Body of pancreas (tissue), 4 donors: ENCODE results near the gene MYH7. TPM values are rescaled to one million over a fixed set of nuclear protein-coding genes. Genes with fewer than 3 reads are reported as not detected.

Source experiments
- ATAC-seq: fragments of 150-250 bp; one replicate; pipeline ENCODE4 v1.9.1; 2016
- DNase-seq, 4 donors: peaks; one replicate each; pipeline ENCODE4 v3.0.0-alpha.2; 2019
- H3K27ac ChIP-seq, 4 donors: fragments of 200-600 bp; sonication (generic); 1 replicate in 3 of 4; 2 replicates in 1 of 4; pipeline versions ENCODE4 v1.5.1 to v1.6.1; 2016 to 2019; ENCODE audit warnings: mild to moderate bottlenecking in 1 of 4, mixed read lengths in 1 of 4, moderate library complexity in 1 of 4
- H3K27me3 ChIP-seq, 2 donors: fragments of 200-600 bp; sonication (generic); one replicate each; pipeline ENCODE4 v1.6.0; 2016; ENCODE audit warnings: mild to moderate bottlenecking in 1 of 2
- H3K36me3 ChIP-seq, 2 donors: fragments of 200-600 bp; sonication (generic); replicated peaks in 1 of 2; 2 replicates each; pipeline ENCODE4 v1.5.1; 2016; ENCODE audit warnings: low read depth in 2 of 2; ENCODE audit not compliant: insufficient read depth in 1 of 2
- H3K4me1 ChIP-seq: fragments of 200-600 bp; sonication (generic); one replicate; pipeline ENCODE4 v1.6.0; 2016
- H3K4me3 ChIP-seq, 2 donors: fragments of 200-600 bp; sonication (generic); 1 replicate in 1 of 2; 2 replicates in 1 of 2; pipeline ENCODE4 v1.5.1; 2016 to 2019
- H3K9me3 ChIP-seq, 3 donors: fragments of 200-600 bp; sonication (generic); 1 replicate in 2 of 3; 2 replicates in 1 of 3; pipeline ENCODE4 v1.5.1; 2016
- POLR2A ChIP-seq, 3 donors: fragments of 450-650 bp; IDR thresholded peaks; one replicate each; pipeline ENCODE4 v1.6.1; 2016; ENCODE audit warnings: antibody characterized with exemption in 3 of 3, mild to moderate bottlenecking in 2 of 3
- whole genome bisulfite sequencing, 2 donors: methylation state at CpG; one replicate each; pipeline ENCODE4 v1.1.5; 2017; 5-methylcytosine and 5-hydroxymethylcytosine counted together
- intact Hi-C: fragments of 100-400 bp; cut with DNase I; formaldehyde crosslinking; loops from one replicate; pipeline ENCODE4 v1.15.1; 2023
- total RNA-seq, 2 donors: library from RNA; depleted of rRNA; stranded (reverse); fragments of >200 nt; gene quantifications; one replicate each; pipeline ENCODE4 v1.1.0, GENCODE V29; 2016
- TF ChIP-seq, protein P1 (sequence below), 7 experiments: fragments of 450-650 bp in 4 of 7; fragments of 200-600 bp in 3 of 7; sonication (generic) in 3 of 7; IDR thresholded peaks; one replicate each; pipeline ENCODE4 v1.5.1; 2016 to 2019; ENCODE audit warnings: antibody characterized with exemption in 7 of 7

The MYH7 gene
- total RNA-seq, 2 donors from 2014 or later: 0.52 to 2.0 TPM

DNA sequence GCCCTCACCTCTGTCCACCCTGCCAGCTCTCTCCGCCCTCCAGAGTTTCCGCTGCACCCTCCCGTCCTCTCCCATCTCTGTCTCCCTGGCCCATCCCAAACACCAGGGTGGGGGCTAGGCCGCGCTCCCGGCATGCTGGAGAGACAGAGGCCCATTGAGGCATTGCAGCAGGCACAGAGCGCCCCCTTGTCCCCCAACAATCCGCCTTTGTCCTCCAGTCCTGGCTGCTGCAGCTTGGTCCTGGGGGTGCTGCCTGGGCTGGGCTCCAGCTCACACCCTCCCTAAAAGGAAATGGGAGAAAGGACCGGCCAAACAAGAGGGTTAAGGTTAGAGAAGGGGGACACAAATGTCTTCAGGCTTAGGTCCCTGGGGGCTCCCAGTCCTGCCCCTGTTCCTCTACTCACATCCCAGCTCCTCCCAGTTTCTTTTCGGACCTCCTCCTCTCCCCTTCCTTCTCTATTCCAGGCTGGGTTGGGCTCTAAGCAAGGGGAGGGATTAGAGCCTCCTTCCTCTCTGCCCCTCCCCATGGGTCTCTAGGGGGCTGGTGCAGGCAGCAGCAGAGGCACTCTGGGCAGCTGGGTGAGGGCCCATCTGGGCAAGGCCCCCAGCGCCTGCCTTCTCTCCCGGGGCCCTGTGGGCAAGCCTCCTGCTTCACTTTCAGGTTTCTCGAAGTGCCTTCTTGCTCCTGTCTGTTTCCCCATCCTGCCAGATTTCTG lies 58.8 kb downstream of the MYH7 start, which contains the start of gene CMTM5:
Gene CMTM5, plus strand, starts transcription at position 565 of the 716 bp plus-strand sequence. CDS start 206 bp downstream, outside the sequence.
- Histone ChIP-seq H3K36me3 (no peaks in the 10 kb centered on the region), H3K9me3 (no peaks in the 10 kb centered on the region), H3K27me3 (no peaks in the 10 kb centered on the region), H3K27ac (no peak within 1 kb of the TSS), H3K4me1 (peaks cover 6% of the 10 kb centered on the region), H3K4me3 (no peak within 1 kb of the TSS)
- TF ChIP-seq, protein P1, sequence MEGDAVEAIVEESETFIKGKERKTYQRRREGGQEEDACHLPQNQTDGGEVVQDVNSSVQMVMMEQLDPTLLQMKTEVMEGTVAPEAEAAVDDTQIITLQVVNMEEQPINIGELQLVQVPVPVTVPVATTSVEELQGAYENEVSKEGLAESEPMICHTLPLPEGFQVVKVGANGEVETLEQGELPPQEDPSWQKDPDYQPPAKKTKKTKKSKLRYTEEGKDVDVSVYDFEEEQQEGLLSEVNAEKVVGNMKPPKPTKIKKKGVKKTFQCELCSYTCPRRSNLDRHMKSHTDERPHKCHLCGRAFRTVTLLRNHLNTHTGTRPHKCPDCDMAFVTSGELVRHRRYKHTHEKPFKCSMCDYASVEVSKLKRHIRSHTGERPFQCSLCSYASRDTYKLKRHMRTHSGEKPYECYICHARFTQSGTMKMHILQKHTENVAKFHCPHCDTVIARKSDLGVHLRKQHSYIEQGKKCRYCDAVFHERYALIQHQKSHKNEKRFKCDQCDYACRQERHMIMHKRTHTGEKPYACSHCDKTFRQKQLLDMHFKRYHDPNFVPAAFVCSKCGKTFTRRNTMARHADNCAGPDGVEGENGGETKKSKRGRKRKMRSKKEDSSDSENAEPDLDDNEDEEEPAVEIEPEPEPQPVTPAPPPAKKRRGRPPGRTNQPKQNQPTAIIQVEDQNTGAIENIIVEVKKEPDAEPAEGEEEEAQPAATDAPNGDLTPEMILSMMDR (IDR thresholded peaks at IDR 0.05): no peak
- TF ChIP-seq POLR2A (IDR thresholded peaks at IDR 0.05): no peak
- ATAC-seq (no peak), DNase-seq (no peak)
- intact Hi-C loops: loop anchor here (10.0 kb wide), 1 partner anchor 112 kb away; no protein-coding TSS in a partner anchor
- 59 to 65% methylated on average over 13 of the region's 13 CpGs for WGBS, 2 donors

DNA sequence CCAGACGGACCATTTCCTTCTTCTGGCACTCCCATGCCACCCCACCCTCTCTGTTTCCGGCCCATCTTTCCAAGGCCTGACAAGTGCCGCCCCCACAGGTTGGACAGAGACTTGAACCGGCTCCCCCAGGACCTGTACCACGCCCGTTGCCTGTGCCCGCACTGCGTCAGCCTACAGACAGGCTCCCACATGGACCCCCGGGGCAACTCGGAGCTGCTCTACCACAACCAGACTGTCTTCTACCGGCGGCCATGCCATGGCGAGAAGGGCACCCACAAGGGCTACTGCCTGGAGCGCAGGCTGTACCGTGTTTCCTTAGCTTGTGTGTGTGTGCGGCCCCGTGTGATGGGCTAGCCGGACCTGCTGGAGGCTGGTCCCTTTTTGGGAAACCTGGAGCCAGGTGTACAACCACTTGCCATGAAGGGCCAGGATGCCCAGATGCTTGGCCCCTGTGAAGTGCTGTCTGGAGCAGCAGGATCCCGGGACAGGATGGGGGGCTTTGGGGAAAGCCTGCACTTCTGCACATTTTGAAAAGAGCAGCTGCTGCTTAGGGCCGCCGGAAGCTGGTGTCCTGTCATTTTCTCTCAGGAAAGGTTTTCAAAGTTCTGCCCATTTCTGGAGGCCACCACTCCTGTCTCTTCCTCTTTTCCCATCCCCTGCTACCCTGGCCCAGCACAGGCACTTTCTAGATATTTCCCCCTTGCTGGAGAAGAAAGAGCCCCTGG lies 59.8 kb downstream of the MYH7 start:
- TF ChIP-seq, protein P1 (IDR thresholded peaks at IDR 0.05): no peak
- TF ChIP-seq POLR2A (IDR thresholded peaks at IDR 0.05): no peak
- Histone ChIP-seq H3K27ac (no peak overlapping the region), H3K4me1 (peaks cover 6% of the 10 kb centered on the region), H3K27me3 (no peaks in the 10 kb centered on the region), H3K36me3 (no peaks in the 10 kb centered on the region), H3K9me3 (no peaks in the 10 kb centered on the region), H3K4me3 (no peak overlapping the region)
- 85 to 86% methylated on average over 14 to 21 of the region's 21 CpGs for WGBS, 2 donors
- no peak for ATAC-seq
- DNase-seq: no peak
- intact Hi-C loops: loop anchor here (10.0 kb wide), 1 partner anchor 111 kb away; no protein-coding TSS in a partner anchor

DNA sequence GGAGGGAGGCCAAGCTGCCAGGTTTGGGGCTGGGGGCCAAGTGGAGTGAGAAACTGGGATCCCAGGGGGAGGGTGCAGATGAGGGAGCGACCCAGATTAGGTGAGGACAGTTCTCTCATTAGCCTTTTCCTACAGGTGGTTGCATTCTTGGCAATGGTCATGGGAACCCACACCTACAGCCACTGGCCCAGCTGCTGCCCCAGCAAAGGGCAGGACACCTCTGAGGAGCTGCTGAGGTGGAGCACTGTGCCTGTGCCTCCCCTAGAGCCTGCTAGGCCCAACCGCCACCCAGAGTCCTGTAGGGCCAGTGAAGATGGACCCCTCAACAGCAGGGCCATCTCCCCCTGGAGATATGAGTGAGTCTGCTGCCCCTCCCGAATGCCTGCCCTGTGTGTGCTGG lies 62.4 kb downstream of the MYH7 start:
- Histone ChIP-seq H3K4me1 (no peaks in the 10 kb centered on the region), H3K36me3 (no peaks in the 10 kb centered on the region), H3K4me3 (no peak overlapping the region), H3K9me3 (no peaks in the 10 kb centered on the region), H3K27me3 (no peaks in the 10 kb centered on the region), H3K27ac (no peak overlapping the region)
- ATAC-seq (no peak), DNase-seq (no peak)
- TF ChIP-seq, protein P1 (IDR thresholded peaks at IDR 0.05): no peak
- TF ChIP-seq POLR2A (IDR thresholded peaks at IDR 0.05): no peak
- 49 to 69% methylated on average over 2 to 3 of the region's 3 CpGs for WGBS, 2 donors
- intact Hi-C loops: loop anchor here (10.0 kb wide), 1 partner anchor 108 kb away; no protein-coding TSS in a partner anchor

DNA sequence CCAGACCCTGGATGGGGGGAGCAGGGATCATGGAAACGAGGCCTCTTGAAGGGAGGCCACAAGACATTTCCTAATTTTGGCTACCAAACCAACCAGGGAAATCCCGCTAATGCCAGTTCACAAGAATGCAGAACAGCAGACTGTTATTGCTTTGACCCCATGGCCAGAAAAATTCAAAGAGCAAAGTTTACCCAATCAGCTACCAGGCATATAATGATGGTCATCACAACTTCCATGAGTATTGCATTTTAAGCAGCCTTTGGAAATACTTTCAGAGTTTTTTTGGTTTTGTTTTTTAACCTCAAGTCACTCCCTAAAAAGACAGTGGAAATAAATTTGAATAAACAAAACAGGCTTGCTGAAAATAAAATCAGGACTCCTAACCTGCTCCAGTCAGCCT lies 63.0 kb downstream of the MYH7 start, which contains the start of gene IL25:
Gene IL25, plus strand, starts transcription at position 301 of the 400 bp plus-strand sequence.
- TF ChIP-seq, protein P1 (IDR thresholded peaks at IDR 0.05): no peak
- no peak for TF ChIP-seq POLR2A (IDR thresholded peaks at IDR 0.05)
- 67% methylated on average over 2 of the region's 2 CpGs for WGBS, 2 donors
- H3K27ac ChIP-seq: no peak within 1 kb of the TSS

More for the DNA sequence above, 63.0 kb downstream of the MYH7 start, which contains the start of gene IL25:
- DNase-seq: no peak
- Histone ChIP-seq H3K36me3 (no peaks in the 10 kb centered on the region), H3K27me3 (no peaks in the 10 kb centered on the region), H3K9me3 (no peaks in the 10 kb centered on the region), H3K4me3 (no peak within 1 kb of the TSS), H3K4me1 (no peaks in the 10 kb centered on the region)
- ATAC-seq: no peak
- intact Hi-C loops: loop anchor here (10.0 kb wide), 1 partner anchor 108 kb away; no protein-coding TSS in a partner anchor
